DMS 273 (cell line): ENCODE measurements around the gene DLL4.

Source experiments
- DNase-seq: peaks from one replicate; lab custom pipeline; 2025; ENCODE audit not compliant: unreplicated experiment; lab: John Stamatoyannopoulos, UW

DLL4 gene

GRCh38 chr15:40906091-40906990, 22.8 kb upstream of the DLL4 start:
- peak; percentile 89 for DNase-seq

GRCh38 chr15:40906991-40907802, 21.9 kb upstream of the DLL4 start:
- DNase-seq = peak; percentile 90

DNA sequence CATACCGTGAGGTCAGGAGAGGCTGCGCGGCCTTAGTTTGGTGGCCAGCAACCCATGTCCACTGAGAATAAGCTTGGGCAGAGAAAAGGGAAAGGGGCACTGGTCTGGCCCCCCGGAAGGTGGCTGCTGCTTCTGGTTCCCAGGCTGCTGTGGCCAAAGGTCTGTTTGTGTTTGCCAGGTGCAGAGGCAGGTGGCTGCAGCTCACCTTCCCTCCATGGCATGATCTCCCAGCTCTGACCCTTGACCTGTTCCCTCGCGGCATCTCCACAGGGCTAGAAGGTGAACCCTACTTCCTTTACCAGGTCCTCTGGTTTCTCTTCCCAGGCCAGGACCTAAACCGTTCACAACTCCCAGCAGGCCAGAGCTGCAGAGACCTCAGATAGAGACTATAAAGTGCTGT, 21.0 kb upstream of the DLL4 start:
- DNase-seq = no peak

- no peak for DNase-seq
These were observed 19.2 kb upstream of the DLL4 start for GRCh38 chr15:40909662-40910630.

GRCh38 chr15:40911141-40911540, 18.0 kb upstream of the DLL4 start:
- peak; percentile 74 for DNase-seq

DNA sequence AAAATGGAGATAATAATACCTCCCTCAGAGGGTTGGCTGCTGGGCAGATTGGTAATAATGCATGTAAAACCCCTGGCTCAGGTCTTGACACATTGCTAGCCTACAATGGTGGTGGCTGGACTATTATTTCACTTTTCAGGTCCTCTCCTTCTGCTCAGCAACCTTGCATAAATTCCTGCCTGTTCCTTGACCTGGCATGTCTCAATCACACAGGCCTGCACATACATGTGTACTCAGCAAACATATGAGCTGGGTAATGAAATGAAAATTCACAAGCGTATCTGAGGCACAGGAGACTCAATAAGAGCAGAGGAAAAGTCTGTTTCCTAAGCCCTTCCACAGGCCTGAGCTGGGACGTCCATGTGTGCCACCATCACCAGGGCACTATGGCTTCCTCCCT, 17.4 kb upstream of the DLL4 start:
- DNase-seq = no peak

GRCh38 chr15:40912478-40912877, 16.7 kb upstream of the DLL4 start:
- no peak for DNase-seq

DNA sequence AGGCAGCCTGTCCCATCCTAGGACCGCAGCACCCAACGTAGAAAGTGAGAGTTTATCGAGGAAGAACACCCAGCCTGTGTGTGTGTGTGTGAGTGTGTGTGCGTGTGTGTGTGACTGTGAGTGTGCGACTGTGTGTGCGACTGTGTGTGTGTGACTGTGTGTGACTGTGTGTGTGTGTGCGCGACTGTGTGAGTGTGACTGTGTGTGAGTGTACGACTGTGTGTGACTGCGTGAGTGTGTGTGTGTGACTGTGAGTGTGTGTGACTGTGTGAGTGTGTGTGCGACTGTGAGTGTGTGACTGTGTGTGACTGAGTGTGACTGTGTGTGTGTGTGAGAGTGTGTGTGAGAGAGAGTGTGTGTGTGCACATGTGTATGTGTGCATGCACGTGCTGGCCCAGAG, 15.1 kb upstream of the DLL4 start:
- no peak for DNase-seq

DNA sequence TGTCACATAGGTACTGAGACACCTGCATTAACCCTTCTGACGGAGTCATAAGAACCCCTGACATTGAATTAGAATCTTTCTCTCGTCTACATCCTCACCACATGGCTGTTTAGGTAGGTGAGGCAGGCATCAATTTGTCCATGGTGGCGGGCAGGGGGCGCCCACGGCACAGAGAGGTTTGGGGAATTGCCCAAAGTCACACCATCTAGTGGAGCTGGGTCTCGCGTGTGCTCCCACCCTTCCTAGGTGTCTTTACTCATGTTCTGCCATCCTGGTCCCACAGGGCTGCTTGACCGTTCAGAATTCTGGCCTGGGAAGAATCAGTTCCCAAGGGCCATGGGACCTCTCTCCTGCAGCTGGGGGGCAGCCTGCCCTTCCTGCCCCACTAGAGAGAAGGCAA, 14.7 kb upstream of the DLL4 start:
- no peak for DNase-seq

GRCh38 chr15:40915116-40915661, 14.0 kb upstream of the DLL4 start:
- no peak for DNase-seq

GRCh38 chr15:40915679-40916078, 13.5 kb upstream of the DLL4 start:
- no peak for DNase-seq

DNA sequence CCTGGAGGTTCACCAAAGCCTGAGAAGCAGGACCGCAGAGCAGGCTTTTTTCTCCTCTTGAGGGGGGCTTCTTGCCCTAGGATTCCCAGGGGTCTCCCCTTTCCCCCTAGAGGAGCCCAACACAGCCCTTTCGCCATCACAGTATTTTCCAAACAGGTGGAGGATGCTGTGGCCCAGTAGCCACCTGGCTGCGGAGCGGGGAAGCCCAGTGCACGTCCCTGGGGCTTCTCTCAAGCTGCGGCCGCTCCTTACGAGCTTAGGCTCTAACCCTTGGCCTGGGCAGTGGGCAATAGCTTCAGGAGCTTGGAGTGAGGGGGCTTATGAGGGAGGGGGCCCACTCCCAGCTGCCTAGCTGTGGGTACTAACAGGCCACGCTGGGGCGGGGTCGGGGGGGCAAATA, 11.6 kb upstream of the DLL4 start:
- no peak for DNase-seq

DNA sequence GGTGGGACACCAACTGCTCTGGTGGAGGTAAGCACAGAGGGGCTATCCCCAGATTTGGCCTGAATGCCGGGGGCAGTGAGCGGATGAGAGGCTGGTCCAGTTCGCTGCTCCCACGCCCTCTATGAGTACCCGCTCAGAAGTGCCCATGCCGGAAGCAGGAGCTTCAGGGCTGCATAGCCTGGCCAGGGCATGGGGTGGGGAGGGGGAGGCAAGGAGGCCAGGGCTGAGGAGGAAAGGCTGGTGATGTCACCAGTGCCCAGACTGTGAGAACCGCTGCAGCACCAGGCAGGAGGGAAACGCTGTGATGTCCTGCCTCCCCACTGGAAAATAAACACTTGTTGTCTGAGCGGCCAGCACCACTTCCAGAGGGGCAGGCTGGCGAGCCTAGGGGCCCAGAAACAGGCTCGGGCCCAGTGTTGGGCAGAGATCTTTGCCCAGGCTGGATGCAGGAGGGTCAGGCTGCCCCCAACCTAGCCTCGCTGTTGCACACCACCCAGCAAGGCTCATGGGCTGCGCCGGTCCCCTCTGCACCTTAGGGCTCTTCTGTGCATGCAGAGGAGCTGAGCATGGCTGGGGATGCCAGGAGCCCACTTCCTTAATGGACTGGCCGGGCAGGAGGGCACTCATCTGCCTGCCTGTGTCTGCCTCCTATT, 10.9 kb upstream of the DLL4 start:
- DNase-seq = no peak

DNA sequence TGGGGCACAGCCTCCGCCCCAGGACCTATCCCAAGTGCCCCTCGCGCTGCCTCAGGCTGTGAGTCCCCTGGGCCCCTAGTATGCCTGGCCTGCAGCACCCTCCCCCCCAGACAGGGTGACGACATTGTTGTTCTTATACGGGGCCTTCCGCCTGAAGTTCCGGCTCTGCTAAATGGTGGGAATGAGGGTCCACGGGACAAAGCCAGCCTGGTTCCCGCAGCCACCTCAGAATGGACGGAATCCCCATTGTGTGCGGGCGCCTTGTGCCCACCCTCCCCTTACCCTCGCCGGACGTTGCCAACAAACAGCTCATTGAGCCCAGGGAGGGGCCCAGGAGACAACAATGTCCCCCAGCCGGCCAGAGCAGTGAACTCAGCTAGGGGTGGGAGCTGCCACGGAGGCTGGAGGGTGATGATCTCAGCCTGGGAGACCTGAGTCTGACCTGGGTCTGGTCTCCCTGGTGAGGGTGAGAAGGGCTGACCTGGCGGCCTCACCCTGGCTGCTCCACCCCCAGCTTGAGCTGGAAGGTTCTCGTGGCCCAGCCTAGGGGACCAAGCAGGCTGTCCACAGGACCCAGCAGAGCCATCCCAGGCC, 10.2 kb upstream of the DLL4 start:
- no peak for DNase-seq

- DNase-seq = no peak
These were observed 7.1 kb upstream of the DLL4 start for GRCh38 chr15:40921949-40922607.

DNA sequence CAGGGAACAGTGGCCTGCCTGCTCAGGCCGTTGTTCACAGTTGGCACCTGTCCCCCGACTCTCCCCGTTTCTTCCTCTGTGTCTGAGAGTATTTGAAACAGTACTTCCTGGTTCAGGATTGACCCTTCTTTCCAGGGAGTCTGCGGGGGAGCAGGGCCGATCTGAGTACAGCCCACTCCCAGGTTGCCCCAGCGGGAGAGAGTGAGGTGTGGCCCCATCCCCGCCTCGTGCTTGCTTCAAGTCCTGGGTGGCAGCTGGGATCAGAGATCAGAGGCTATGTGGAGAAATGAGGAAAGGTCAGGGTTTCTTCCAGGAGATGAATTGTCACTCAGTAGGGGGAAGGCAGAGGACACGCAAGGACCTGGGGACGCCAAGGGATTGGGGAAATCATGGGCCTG, 6.5 kb upstream of the DLL4 start:
- DNase-seq = no peak

DNA sequence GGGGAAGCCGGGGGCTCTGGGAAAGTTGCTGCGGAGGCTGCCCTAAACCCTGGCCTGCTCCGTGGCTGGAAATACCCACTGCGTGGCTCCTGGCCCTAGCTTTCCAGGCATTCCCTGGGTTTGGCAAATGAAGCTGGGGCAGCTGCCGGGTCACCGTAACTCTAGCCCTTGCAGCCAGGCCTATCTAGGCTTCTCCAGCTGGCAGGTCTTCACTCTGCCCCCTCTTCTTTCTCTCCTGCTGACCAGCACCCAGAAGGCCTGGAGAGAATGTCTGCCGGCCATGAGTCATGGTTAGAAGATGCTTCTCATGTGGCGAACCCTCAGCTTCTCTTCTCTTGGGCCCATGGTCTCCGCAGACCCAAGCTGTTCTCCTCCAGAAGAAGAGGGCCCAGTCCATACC, 5.6 kb upstream of the DLL4 start:
- no peak for DNase-seq

GRCh38 chr15:40925495-40925862, 3.7 kb upstream of the DLL4 start:
- no peak for DNase-seq

GRCh38 chr15:40925863-40926658, 3.1 kb upstream of the DLL4 start:
- DNase-seq = no peak
